ENCODE measurements around the gene PROSER3. TPM values are rescaled to one million over a fixed set of nuclear protein-coding genes. Genes with fewer than 3 reads are reported as not detected.

Gene PROSER3
- total and polyA plus RNA-seq, 9 of the 15 experiments (the other 6 are each of a cell fraction or from before 2014, with no cell fraction given), result 1.0 to 39.5 (median 5.1) TPM

- FAIRE-seq (peak; percentile 67), DNase-seq (ENCODE audit: extremely low read depth in 1 of 4, low spot score in 3 of 4) (peak in 1 of 4 experiments; percentile 44), ATAC-seq (peak; percentile 7; the same call in 2 of the 3 replicates)
- Histone ChIP-seq H3K79me2 (ENCODE audit: control insufficient read depth, insufficient read depth, low read length) (peaks cover 5% of the 10 kb centered on the region; the same call in 1 of the 3 replicates), H4K20me1 (replicated peaks; ENCODE audit: control insufficient read depth, insufficient read depth, low read length) (no peaks in the 10 kb centered on the region; the same call in 1 of the 2 replicates), H2AFZ (ENCODE audit: low read depth, low read length) (peak overlapping the region; percentile 85), H3K36me3 (ENCODE audit: control insufficient read depth, insufficient read depth, low read length) (peaks cover 11% of the 10 kb centered on the region; the same call in 2 of the 3 replicates), H3K27me3 (ENCODE audit: control insufficient read depth in 2 of 2, insufficient read depth in 2 of 2, low read length in 2 of 2) (no peaks in the 10 kb centered on the region), H3K4me3 (peak overlapping the region; percentile 57), H3K4me1 (replicated peaks in 1 of 2; ENCODE audit: control insufficient read depth in 2 of 2, insufficient read depth in 2 of 2, low read length in 2 of 2) (peaks cover 10 to 27% of the 10 kb centered on the region in 2 experiments), H3K9me1 (ENCODE audit: control insufficient read depth, insufficient read depth, low read length) (peaks cover 3% of the 10 kb centered on the region), H3K9me3 (replicated peaks; ENCODE audit: control insufficient read depth, insufficient read depth, low read depth, low read length) (no peaks in the 10 kb centered on the region), H3K4me2 (ENCODE audit: insufficient read depth, low read length) (peak overlapping the region; percentile 70), H3K27ac (ENCODE audit: extremely low read depth, low read depth, low read length) (no peak overlapping the region), H3K9ac (ENCODE audit: insufficient read depth in 1 of 2, low read depth in 2 of 2, low read length in 2 of 2) (peak overlapping the region; percentile 5 to 77; a peak in 2 of 4 replicates)
- ChIA-PET CTCF (ENCODE audit: low intra/inter-chr PET ratio) (no interaction called here), POLR2A (interaction anchor here (0.7 to 1.4 kb wide), 3 partner anchors 9 to 91 kb away, joined by 3 read pairs; no protein-coding TSS in a partner anchor)
- in situ Hi-C loops (cut with MboI) (no loop called here), intact Hi-C loops (cut with micrococcal nuclease) (no loop called here)
- no TSS peak for BruUV-seq (replicated peaks)
- WGBS (ENCODE audit: insufficient coverage, low coverage, missing lambda C conversion rate), result 6% methylated on average over 16 of the region's 16 CpGs
- TF ChIP-seq PHF20 (IDR thresholded peaks at IDR 0.05; ENCODE audit: partially characterized antibody) (no peak), ZNF24 (IDR thresholded peaks at IDR 0.05) (peak; percentile 80), GTF2E2 (tag; IDR thresholded peaks at IDR 0.05) (no peak), E2F1 (CRISPR knock-in tag; IDR thresholded peaks at IDR 0.05) (peak; percentile 8; the same call in 1 of the 2 replicates), NCOR1 (IDR thresholded peaks at IDR 0.05) (no peak), ZNF764 (CRISPR knock-in tag; IDR thresholded peaks at IDR 0.05; ENCODE audit: low read depth) (no peak), BCLAF1 (IDR thresholded peaks at IDR 0.05; ENCODE audit: borderline replicate concordance in 1 of 2, control insufficient read depth in 1 of 2, low read depth in 2 of 2, low read length in 1 of 2) (no peak), CEBPB (tag; IDR thresholded peaks at IDR 0.05) (peak; percentile 31; the same call in 1 of the 2 replicates), CEBPG (CRISPR knock-in tag; IDR thresholded peaks at IDR 0.05) (peak; percentile 23; the same call in 1 of the 2 replicates), CEBPG (tag; conservative IDR thresholded peaks at IDR 0.05 in 1 of 2, IDR thresholded peaks at IDR 0.05 in 1 of 2) (peak in 1 of 2 experiments; percentile 24; a peak in 1 of 4 replicates), RNF219 (CRISPR knock-in tag; IDR thresholded peaks at IDR 0.05) (no peak), SAP30 (IDR thresholded peaks at IDR 0.05; ENCODE audit: borderline replicate concordance, insufficient read depth, low read depth, low read length, poor library complexity, severe bottlenecking) (peak; percentile 15)
Measured at GRCh38 chr19:35774274-35775045, 16.5 kb downstream of the PROSER3 start.

Data from K562 (cell line).